SK-N-SH (cell line): ENCODE measurements around the gene MAP4K3.

ENCODE experiments used
- SMC3 ChIP-seq: IDR thresholded peaks from 2 replicates; pipeline ENCODE4 v1.6.1; 2012; ENCODE audit warnings: low read depth, low read length, improper control_type of control experiment
- YY1 ChIP-seq: IDR thresholded peaks from 2 replicates; pipeline ENCODE4 v1.4.0; 2012; ENCODE audit warnings: low read depth, mild to moderate bottlenecking
- ZBTB33 ChIP-seq: IDR thresholded peaks from 2 replicates; pipeline ENCODE4 v1.4.0; 2012; ENCODE audit warnings: low read depth, borderline replicate concordance

- TF ChIP-seq SMC3, result no peak
- TF ChIP-seq ZBTB33, result no peak
- TF ChIP-seq YY1, result no peak
Measured at GRCh38 chr2:39220136-39220535, 216.9 kb downstream of the MAP4K3 start.
